Measurements from ENCODE around the gene HES7.

DNA sequence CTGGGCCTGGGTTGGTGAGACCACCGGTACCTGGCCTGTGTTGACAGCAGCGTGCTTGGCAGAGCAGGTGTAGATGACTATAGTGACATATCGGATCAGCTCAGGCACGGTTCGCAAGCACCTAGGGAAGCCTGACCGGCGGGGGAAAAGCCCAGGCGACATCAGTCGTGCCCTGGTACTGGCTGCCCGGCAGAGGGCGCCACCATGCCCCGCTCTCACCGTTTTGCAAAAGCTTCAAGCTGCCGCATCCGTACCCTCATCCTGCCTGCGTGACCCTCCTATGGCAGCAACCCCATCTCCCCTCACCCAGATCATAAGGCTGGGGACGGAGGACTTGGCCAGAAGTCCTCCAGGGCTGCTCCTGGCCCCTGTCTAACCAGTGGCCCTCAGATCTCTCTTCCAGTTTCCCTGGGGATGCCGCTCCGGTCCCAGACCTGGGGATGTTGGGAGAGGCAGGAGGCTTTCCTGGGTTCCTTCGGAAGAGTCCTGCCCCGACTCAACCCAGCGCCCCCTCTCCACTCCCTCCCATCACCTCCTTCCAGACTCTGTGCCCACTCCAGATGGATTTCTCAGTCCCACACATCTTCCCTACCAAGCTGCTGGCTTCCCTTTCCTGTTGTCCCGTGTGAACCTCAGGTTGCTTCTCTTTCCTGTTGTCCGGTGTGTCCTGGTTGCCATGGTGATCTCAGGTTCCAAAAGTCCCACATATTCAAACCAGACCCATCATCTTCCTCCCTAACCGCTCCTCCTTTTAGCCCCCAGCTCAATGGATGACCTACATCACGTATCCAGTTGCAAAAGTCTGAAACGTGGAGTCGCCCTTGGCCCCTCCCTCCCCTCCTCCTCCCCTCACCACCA lies 50.0 kb downstream of the HES7 start:
- TF ChIP-seq, protein P1, sequence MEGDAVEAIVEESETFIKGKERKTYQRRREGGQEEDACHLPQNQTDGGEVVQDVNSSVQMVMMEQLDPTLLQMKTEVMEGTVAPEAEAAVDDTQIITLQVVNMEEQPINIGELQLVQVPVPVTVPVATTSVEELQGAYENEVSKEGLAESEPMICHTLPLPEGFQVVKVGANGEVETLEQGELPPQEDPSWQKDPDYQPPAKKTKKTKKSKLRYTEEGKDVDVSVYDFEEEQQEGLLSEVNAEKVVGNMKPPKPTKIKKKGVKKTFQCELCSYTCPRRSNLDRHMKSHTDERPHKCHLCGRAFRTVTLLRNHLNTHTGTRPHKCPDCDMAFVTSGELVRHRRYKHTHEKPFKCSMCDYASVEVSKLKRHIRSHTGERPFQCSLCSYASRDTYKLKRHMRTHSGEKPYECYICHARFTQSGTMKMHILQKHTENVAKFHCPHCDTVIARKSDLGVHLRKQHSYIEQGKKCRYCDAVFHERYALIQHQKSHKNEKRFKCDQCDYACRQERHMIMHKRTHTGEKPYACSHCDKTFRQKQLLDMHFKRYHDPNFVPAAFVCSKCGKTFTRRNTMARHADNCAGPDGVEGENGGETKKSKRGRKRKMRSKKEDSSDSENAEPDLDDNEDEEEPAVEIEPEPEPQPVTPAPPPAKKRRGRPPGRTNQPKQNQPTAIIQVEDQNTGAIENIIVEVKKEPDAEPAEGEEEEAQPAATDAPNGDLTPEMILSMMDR (IDR thresholded peaks at IDR 0.05; ENCODE audit: low read length), result peak; percentile 90
- TF ChIP-seq EZH2 (optimal IDR thresholded peaks at IDR 0.05; ENCODE audit: low read depth, low read length) (no peak), EZH2phosphoT487 (IDR thresholded peaks at IDR 0.05; ENCODE audit: low read length) (no peak)

Measured in MM.1S (cell line).